Activated naive CD8-positive, alpha-beta T cell treated with anti-CD3 and anti-CD28 coated beads for 36 hours (primary cell): ENCODE measurements around the gene RELL1. TPM values are rescaled to one million over a fixed set of nuclear protein-coding genes. Genes with fewer than 3 reads are reported as not detected.

Experiments used
- DNase-seq: peaks from one replicate; pipeline ENCODE4 v3.0.0; 2021
- H3K27ac Mint-ChIP-seq: one replicate; pipeline ENCODE4 v1.8.0; 2022; ENCODE audit warnings: mild to moderate bottlenecking, moderate library complexity, mixed read lengths
- H3K27me3 Mint-ChIP-seq: one replicate; pipeline ENCODE4 v1.8.0; 2022; ENCODE audit warnings: mild to moderate bottlenecking, mixed read lengths
- H3K36me3 Mint-ChIP-seq: one replicate; pipeline ENCODE4 v1.8.0; 2021; ENCODE audit warnings: mild to moderate bottlenecking, mixed read lengths
- H3K4me1 Mint-ChIP-seq: one replicate; pipeline ENCODE4 v1.8.0; 2021; ENCODE audit warnings: mixed read lengths
- H3K4me3 Mint-ChIP-seq: one replicate; pipeline ENCODE4 v1.8.0; 2022; ENCODE audit warnings: mild to moderate bottlenecking, moderate library complexity, mixed read lengths
- H3K9me3 Mint-ChIP-seq: one replicate; pipeline ENCODE4 v1.8.0; 2022; ENCODE audit warnings: mixed read lengths
- total RNA-seq, 2 experiments: library from RNA; stranded (reverse); gene quantifications; one replicate each; pipeline ENCODE4 v1.2.3, GENCODE V29; 2021

The RELL1 gene
- total RNA-seq, 2 experiments from 2014 or later = 16.6 to 16.7 TPM

GRCh38 chr4:37590016-37590415 is 96.2 kb downstream of the RELL1 start:
- Mint-ChIP-seq H3K4me3 (no peak overlapping the region), H3K9me3 (no peaks in the 10 kb centered on the region)

DNA sequence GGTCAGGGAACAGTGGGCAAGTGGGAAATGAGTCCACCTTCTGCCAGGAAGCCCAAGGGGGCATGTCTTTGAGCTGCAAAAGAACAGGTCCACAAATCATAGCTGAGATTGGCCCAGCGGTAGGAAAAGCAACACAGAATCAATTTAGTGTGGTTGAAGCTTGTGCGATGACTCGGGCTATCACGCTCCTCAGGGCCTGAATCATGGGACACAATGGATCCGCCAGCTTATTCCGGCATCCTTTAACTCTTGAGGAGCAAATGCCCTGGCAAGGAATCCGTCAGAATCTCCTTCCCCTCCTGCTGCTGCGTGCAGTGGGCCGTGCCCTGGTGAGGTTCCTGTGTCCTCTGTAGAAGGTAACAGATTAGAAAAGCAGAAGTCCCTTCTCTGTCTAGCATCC is 98.0 kb downstream of the RELL1 start:
- Mint-ChIP-seq H3K27ac (no peak overlapping the region), H3K27me3 (peaks cover 18% of the 10 kb centered on the region), H3K9me3 (no peaks in the 10 kb centered on the region), H3K4me1 (peaks cover 4% of the 10 kb centered on the region), H3K4me3 (no peak overlapping the region), H3K36me3 (peaks cover 3% of the 10 kb centered on the region)
- DNase-seq = no peak

More at GRCh38 chr4:37590016-37590415, 96.2 kb downstream of the RELL1 start:
- DNase-seq = no peak
- peaks cover 3% of the 10 kb centered on the region for H3K36me3 Mint-ChIP-seq
- H3K27ac Mint-ChIP-seq = no peak overlapping the region
- H3K4me1 Mint-ChIP-seq = no peaks in the 10 kb centered on the region
- H3K27me3 Mint-ChIP-seq = peaks cover 4% of the 10 kb centered on the region

GRCh38 chr4:37586194-37586593 is 100.0 kb downstream of the RELL1 start:
- Mint-ChIP-seq H3K4me1 (peaks cover 4% of the 10 kb centered on the region), H3K4me3 (no peak overlapping the region), H3K27me3 (peaks cover 18% of the 10 kb centered on the region), H3K36me3 (peaks cover 11% of the 10 kb centered on the region), H3K9me3 (peaks cover 9% of the 10 kb centered on the region), H3K27ac (no peak overlapping the region)
- no peak for DNase-seq

GRCh38 chr4:37584493-37585060 is 101.6 kb downstream of the RELL1 start:
- H3K4me1 Mint-ChIP-seq = peaks cover 4% of the 10 kb centered on the region
- H3K4me3 Mint-ChIP-seq = no peak overlapping the region
- peaks cover 18% of the 10 kb centered on the region for H3K27me3 Mint-ChIP-seq
- DNase-seq = no peak
- H3K36me3 Mint-ChIP-seq = peaks cover 13% of the 10 kb centered on the region
- no peak overlapping the region for H3K27ac Mint-ChIP-seq
- peaks cover 19% of the 10 kb centered on the region for H3K9me3 Mint-ChIP-seq

DNA sequence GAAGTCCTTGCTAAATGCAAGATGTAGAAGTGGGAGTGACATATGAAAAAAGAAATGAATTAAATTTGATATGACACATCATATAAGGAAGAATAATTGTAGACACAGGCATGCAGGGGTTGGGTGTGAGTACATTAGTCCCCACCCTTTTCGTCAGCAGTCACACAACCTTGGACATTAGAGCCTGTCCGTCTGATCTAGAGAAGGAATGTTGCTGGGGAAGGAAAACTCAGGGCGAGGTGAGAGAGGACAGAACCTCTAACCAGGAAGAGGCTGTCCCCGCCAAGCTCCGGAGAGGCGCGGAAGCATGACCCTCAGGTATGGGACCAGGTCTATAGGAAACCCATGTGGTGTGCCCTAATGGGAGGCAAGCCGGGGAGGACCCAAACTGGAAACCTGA is 102.1 kb downstream of the RELL1 start:
- DNase-seq = no peak
- H3K27ac Mint-ChIP-seq = no peak overlapping the region
- peaks cover 4% of the 10 kb centered on the region for H3K4me1 Mint-ChIP-seq
- H3K4me3 Mint-ChIP-seq = no peak overlapping the region
- H3K27me3 Mint-ChIP-seq = peaks cover 18% of the 10 kb centered on the region
- H3K36me3 Mint-ChIP-seq = peaks cover 14% of the 10 kb centered on the region
- H3K9me3 Mint-ChIP-seq = peaks cover 23% of the 10 kb centered on the region

DNA sequence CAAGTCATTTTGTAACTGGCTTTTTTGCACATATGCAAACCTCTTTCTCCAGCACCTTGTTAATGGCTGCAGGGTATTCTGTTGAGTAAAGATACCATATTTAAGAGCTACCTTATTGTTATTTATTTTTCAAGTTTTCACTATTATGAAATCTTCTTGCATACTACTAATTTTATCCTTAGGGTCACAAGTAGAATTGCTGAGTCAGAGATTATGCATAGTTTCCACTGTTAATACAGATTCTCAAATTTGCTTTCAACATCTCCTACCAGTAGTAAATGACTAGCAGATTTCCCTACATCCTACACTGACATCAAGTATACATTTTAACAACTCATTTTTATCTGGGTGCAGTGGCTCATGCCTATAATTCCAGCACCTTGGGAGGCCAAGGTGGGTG is 112.6 kb downstream of the RELL1 start:
- DNase-seq = no peak
- Mint-ChIP-seq H3K4me3 (no peak overlapping the region), H3K9me3 (peaks cover 23% of the 10 kb centered on the region), H3K36me3 (peaks cover 2% of the 10 kb centered on the region), H3K27ac (no peak overlapping the region), H3K27me3 (no peaks in the 10 kb centered on the region), H3K4me1 (no peaks in the 10 kb centered on the region)

- H3K9me3 Mint-ChIP-seq = no peaks in the 10 kb centered on the region
- H3K27ac Mint-ChIP-seq = no peak overlapping the region
- H3K27me3 Mint-ChIP-seq = no peaks in the 10 kb centered on the region
- no peak overlapping the region for H3K4me3 Mint-ChIP-seq
- no peaks in the 10 kb centered on the region for H3K36me3 Mint-ChIP-seq
- H3K4me1 Mint-ChIP-seq = no peaks in the 10 kb centered on the region
- DNase-seq = no peak
Observed at GRCh38 chr4:37568489-37568888, 117.7 kb downstream of the RELL1 start.

DNA sequence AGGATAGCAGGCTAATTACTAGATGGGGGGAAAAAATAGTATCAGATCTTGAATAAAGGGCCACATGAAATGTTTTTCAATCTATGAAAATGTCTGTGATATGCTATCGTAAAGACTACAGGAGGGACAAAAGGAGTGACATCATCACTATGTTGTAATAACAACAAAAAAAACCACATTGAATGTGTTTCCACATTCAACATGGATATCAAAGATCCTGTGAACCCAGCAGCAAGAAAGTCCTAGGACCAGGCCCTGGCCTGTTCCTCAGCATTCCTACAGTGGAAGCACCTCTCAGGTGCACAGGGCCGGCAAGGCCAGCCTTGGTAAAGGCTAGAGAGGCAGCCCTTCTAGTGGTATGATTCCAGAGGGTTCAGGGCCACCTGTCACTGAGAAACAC is 118.3 kb downstream of the RELL1 start:
- no peak overlapping the region for H3K4me3 Mint-ChIP-seq

DNA sequence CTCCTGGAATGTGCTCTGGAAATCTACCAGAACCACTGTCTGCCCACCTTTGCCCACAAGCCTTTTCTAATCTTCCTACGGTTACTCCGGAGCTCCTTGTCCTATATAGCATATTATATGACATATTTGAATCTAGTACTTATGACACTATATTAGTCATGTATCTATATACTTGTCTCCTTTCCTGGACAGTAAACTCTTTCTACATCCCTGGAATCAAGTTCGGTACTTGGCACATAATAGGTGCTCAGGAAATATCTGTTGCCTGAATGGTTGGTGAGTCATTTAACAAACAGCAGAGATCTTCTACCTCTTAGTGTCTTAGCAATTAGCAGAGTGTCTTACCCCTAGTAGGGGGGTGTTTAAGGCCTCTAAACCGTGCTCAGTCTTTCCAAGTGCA is 123.6 kb downstream of the RELL1 start:
- no peak overlapping the region for H3K27ac Mint-ChIP-seq
- H3K9me3 Mint-ChIP-seq = no peaks in the 10 kb centered on the region
- DNase-seq = no peak
- H3K36me3 Mint-ChIP-seq = no peaks in the 10 kb centered on the region
- H3K27me3 Mint-ChIP-seq = no peaks in the 10 kb centered on the region
- H3K4me3 Mint-ChIP-seq = no peak overlapping the region
- H3K4me1 Mint-ChIP-seq = no peaks in the 10 kb centered on the region

More for the DNA sequence above, 118.3 kb downstream of the RELL1 start:
- Mint-ChIP-seq H3K36me3 (no peaks in the 10 kb centered on the region), H3K27ac (no peak overlapping the region), H3K27me3 (no peaks in the 10 kb centered on the region), H3K4me1 (no peaks in the 10 kb centered on the region), H3K9me3 (no peaks in the 10 kb centered on the region)
- no peak for DNase-seq

DNA sequence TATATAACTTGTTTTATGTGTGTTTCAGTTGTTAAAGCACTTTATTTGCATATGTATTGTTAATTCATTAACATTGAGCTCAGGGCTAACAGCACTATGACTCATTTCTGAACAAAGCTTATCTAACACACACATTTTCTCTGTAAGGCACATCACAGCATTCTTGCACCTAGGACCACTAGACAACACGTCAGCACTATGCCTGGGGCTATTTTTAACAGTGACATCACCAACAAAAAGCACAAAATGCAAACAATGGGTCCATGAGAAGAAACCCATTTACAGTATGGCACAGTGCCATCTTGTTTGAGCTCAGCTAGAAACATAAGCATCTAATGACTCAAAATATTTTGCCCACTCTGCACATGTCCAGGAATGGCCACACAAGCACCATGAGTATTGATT is 124.4 kb downstream of the RELL1 start:
- no peaks in the 10 kb centered on the region for H3K36me3 Mint-ChIP-seq
- H3K27me3 Mint-ChIP-seq = no peaks in the 10 kb centered on the region
- no peaks in the 10 kb centered on the region for H3K9me3 Mint-ChIP-seq
- no peaks in the 10 kb centered on the region for H3K4me1 Mint-ChIP-seq
- no peak overlapping the region for H3K4me3 Mint-ChIP-seq
- no peak for DNase-seq
- H3K27ac Mint-ChIP-seq = no peak overlapping the region

GRCh38 chr4:37561196-37561802 is 124.9 kb downstream of the RELL1 start:
- Mint-ChIP-seq H3K27ac (no peak overlapping the region), H3K36me3 (no peaks in the 10 kb centered on the region), H3K4me1 (no peaks in the 10 kb centered on the region), H3K27me3 (no peaks in the 10 kb centered on the region), H3K9me3 (no peaks in the 10 kb centered on the region), H3K4me3 (no peak overlapping the region)
- DNase-seq = no peak

Other genes with a start within 250 kb of the RELL1 start
- 10 to 100 TPM; 75.7 to 78.7 TPM for gene PGM2, start 140.3 kb upstream of the RELL1 start, total RNA-seq
- 10 to 100 TPM; 79.6 to 80.3 TPM for gene TBC1D1, start 204.7 kb upstream of the RELL1 start, total RNA-seq